Frontal cortex (tissue), 4 donors: ENCODE results near the gene NKD2. TPM values are rescaled to one million over a fixed set of nuclear protein-coding genes. Genes with fewer than 3 reads are reported as not detected.
"Not testable (repeated sequence)": the region's sequence is repeated elsewhere in the genome, so short reads cannot be mapped to it uniquely, and the experiment has no call there.

ENCODE experiments used
- DNase-seq, 2 donors: peaks; one replicate each; pipeline ENCODE4 v3.0.0; 2012; ENCODE audit warnings: low spot score in 2 of 2
- FAIRE-seq: peaks from 2 replicates; lab custom pipeline; 2012; peaks lifted over from hg19 to GRCh38; lab: Jason Lieb, UNC
- total RNA-seq: library from RNA; depleted of rRNA; stranded (reverse); fragments of >200 nt; gene quantifications from one replicate; pipeline ENCODE4 v1.2.3, GENCODE V29; 2014
- donor health status: control.
- donor health status: control.
- donor health status: control.

The NKD2 gene
- total RNA-seq, 1 donor from 2014 or later = 2.9 TPM

GRCh38 chr5:1021969-1022336, 13.4 kb downstream of the NKD2 start:
- FAIRE-seq, DNase-seq: not testable (repeated sequence)

- FAIRE-seq = no peak
- no peak for DNase-seq
These were observed 18.4 kb downstream of the NKD2 start for GRCh38 chr5:1026700-1027621.

GRCh38 chr5:1027631-1028441, 19.2 kb downstream of the NKD2 start:
- DNase-seq = no peak
- FAIRE-seq = no peak

- FAIRE-seq = no peak
- no peak for DNase-seq
These were observed 20.1 kb downstream of the NKD2 start for GRCh38 chr5:1028481-1029281.

DNA sequence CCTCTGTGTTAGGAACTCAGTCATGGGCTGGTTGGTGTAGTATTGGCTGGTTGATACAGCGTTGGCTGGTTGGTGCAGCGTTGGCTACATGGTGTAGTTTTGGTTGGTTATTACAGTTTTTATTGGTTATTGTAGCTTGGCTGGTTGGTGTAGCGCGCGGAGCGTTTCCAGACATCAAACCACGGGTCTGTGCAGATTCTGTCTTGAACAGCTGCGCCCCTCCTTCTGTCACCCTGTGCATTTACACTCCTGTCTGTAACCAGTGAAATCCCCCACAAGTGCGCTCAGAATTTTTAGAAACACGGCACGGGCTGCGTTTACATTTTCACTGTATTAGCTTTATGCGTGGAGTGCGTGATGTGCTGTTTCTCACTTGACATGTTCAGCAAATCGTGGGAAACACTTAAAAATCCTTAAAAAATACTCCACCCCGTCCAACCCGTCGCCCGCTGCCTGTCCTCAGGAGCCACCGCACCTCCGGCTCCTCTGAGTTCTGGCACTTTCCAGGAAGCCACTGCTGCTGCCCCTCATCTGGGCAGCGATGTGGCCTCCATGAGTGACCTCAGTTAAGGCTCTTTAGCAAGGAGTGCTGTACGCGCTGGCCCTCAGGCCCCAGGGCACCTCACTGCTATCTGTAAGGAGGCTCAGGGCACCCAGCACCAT, 20.8 kb downstream of the NKD2 start:
- no peak for DNase-seq
- FAIRE-seq = no peak

DNA sequence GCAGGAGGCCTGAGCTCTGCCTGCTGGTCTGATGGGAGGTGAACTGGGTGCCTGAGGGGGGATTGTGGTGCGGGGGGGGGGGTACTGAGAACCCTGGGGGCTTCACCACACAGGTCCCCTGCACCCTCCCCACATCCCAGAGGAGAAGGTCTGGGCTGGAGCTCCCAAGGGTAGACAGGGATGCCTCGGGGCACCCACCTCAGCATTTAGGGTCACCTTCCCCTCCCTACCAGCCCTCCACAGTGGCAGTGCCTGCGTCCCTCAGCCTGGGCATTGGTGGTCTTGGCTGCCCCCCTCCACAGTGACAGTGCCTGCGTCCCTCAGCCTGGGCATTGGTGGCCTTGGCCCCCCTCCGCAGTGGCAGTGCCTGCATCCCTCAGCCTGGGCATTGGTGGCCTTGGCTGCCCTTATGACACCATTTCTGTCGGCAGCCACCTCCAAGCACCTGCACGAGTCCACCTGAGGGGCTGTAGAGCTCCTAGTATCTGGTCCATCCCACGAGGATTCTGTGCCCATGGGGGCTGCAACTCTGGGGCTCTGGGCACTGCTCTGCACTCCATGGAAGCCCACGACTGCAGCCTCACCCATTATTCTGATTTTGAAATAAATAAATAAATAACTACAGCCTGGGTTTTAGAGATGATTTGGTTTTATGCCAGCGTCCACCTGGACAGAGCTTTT, 21.5 kb downstream of the NKD2 start:
- FAIRE-seq = no peak
- no peak for DNase-seq

DNA sequence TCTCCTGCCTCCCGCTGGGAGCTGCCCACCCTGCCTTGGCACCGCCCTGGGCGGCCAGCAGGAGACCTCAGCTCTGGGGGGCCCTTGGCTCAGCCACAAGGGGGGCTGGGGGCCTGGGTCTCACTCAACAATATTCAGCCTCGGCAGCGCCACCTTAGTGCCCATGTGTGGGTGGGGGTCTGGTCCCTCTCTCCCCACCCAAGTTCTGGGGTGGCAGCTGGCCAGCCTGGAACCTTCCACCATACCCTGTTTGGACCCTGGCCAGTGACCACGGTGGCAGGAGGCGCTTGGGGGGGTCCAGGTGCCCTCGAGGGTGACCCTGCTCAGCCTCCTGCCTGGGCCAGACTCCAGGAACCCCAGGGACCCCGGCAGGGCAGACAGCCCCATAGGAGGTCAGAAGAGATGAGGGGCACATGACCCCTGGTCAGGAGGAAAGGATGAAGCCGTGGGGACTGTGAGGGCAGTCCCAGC, 22.2 kb downstream of the NKD2 start:
- DNase-seq (no peak), FAIRE-seq (no peak)

DNA sequence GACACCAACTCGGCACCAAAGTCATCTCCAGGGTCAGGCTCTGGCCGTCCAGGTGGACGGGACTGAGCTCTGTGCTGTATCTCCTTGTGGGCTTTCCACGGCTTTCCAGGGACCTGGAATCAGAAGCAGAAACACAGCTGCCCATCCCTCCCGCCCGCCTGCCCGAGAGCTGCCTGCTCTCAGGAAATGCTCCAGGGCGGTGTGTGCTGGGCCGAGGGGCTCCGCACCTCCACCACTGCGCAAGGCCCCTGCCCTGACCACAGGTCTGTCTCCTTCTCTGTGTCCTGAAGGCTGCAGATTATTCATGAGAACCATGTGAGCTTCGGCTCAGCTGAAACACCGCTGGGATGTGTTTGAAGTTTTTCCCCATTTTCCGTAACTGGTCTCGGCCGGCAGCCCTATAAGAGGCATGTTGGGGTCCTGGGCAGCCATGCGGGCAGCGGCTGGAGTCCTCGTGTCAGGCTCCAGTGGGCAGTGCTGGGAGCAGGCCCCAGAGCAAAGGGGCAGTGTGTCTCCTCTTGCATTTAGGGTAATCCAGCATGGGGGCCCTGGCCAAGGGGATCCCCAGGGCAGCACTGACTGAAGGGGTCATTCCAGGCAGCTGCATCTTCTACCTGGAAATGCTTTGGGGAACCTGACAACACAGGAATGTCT, 22.8 kb downstream of the NKD2 start:
- no peak for FAIRE-seq

DNA sequence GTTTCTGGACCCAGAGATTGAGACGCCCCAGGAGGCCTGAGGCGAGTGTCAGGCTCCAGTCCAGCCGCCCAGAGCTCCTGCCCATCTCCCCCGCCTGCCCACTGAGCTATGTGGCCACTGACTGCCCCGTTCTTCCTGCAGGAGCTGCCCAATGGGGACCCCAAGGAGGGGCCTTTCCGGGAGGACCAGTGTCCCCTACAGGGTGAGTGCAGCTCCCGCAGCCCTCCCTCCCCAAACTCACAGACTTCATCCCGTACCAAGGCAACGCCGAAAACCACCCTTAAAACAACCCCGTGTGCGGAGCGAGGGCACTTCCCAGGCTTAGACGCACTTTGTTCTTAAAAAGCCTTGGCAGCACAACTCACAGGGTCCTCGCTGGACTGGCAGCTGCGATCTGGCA, 23.4 kb downstream of the NKD2 start:
- DNase-seq = no peak

More for the DNA sequence above, 22.8 kb downstream of the NKD2 start:
- no peak for DNase-seq

DNA sequence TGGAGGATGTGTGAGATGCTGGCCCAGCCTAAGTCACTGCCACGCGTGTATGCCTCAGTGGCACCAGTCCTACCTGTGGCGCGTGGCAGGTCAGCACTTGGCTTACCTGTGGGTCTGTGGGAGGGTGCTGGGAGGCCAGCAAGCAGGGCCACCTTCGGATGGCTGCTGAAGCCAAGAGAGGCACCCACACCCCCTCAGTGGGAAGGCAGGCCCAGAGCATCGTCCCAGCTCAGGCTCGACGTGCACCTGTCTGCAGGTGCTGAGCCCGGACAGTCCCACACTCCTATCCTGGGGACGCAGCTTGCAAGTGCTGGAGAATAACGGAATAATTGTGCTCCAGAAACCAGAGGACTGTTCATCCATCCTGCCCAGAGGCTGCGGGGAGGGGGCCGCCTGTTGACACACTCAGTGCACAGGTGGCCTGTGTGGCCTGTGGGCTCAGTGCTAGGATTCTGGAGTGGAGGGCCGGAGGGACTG, 24.0 kb downstream of the NKD2 start:
- FAIRE-seq (no peak), DNase-seq (no peak)

More for the DNA sequence above, 23.4 kb downstream of the NKD2 start:
- no peak for FAIRE-seq

- DNase-seq = no peak
- no peak for FAIRE-seq
These were observed 24.6 kb downstream of the NKD2 start for GRCh38 chr5:1033178-1033577.

- no peak for FAIRE-seq
- no peak for DNase-seq
These were observed 25.2 kb downstream of the NKD2 start for GRCh38 chr5:1033606-1034420.

DNA sequence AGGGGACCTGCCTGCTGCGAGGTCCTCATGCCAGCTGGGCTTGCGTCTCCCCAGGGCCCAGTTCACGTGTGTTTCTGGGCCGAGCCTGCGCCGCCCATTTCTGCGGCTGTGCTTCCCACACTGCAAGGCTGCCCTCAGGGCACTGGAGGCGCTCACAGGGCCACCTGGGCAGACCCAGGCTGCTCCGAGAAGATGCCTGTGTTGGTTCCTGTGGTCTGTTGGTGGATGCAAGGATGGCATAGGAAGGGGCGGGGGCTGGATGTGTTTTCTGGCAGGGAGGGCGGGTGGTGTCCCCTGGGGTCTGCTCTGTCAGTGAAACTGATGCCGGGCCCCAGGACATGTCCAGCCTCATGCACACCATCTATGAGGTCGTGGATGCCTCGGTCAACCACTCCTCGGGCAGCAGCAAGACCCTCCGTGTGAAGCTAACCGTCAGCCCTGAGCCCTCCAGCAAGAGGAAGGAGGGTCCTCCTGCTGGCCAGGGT, 25.9 kb downstream of the NKD2 start:
- FAIRE-seq (no peak), DNase-seq (no peak)

GRCh38 chr5:1034986-1035385, 26.4 kb downstream of the NKD2 start:
- FAIRE-seq (no peak), DNase-seq (no peak)

DNA sequence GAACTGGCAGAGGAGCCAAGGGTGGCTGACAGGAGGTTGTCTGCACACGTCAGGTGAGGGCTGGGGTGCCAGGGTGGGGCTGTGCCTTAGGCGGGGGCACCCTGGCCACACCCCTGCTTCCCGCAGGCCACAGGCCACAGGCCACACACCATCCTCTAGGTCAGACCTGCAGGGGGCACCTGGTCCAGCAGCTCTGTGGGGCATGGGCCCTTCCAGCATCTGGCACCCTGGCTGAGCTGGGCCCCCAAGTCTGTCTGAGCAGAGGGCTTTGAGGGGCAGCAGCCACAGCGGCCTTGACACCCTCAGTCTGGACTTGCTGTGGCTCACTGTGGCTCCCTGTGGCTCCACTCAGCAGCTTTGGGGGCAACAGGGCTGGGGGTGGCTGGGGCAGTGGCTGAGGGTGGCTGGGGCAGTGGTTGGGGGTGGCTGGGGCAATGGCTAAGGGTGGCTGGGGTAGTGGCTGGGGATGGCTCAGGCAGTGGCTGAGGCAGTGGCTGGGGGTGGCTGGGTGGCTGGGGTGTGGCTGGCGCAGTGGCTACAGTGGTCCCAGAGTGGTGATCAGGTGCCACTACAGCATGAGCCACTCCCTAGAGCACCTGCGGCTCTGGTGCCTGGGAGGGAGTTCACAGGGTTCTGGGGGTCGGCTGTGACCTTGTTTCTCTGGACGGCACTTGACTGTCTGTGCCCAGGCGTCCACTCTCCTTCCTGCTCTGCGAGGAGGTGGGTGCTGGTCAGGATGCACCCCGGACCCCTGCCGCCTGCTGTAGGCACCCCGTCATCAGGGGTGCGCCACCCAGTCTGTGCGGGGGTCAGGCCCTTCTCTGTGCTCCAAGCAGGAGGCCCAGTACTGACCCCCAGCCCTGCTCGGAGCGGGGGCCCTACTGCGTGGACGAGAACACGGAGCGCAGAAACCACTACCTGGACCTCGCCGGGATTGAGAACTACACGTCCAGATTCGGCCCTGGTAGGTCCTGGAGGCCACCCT, 27.1 kb downstream of the NKD2 start:
- FAIRE-seq (no peak), DNase-seq (no peak)

DNA sequence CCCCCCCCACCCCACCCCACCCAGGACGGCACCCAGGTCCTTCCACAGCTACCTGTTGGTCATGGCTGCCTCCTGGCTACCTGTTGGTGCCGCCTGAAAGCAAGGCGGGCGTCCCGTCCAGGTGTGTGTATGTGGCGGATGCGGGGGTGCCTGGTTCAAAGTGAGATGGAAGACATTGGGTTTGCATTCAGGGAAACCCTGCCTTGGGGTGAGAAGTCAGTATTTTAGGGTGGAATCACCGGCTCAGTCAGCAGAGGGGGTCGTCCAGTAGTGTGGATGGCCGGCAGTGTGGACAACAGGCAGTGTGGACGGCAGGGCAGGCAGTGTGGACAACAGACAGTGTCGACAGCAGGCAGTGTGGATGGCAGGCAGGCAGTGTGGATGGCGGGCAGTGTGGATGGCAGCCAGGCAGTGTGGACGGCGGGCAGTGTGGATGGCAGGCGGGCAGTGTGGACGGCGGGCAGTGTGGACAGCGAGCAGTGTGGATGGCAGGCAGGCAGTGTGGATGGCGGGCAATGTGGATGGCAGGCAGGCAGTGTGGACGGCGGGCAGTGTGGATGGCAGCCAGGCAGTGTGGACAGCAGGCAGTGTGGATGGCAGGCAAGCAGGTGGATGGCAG, 28.0 kb downstream of the NKD2 start:
- FAIRE-seq = no peak
- no peak for DNase-seq
